ENCODE measurements around the gene KCNJ14.

DNA sequence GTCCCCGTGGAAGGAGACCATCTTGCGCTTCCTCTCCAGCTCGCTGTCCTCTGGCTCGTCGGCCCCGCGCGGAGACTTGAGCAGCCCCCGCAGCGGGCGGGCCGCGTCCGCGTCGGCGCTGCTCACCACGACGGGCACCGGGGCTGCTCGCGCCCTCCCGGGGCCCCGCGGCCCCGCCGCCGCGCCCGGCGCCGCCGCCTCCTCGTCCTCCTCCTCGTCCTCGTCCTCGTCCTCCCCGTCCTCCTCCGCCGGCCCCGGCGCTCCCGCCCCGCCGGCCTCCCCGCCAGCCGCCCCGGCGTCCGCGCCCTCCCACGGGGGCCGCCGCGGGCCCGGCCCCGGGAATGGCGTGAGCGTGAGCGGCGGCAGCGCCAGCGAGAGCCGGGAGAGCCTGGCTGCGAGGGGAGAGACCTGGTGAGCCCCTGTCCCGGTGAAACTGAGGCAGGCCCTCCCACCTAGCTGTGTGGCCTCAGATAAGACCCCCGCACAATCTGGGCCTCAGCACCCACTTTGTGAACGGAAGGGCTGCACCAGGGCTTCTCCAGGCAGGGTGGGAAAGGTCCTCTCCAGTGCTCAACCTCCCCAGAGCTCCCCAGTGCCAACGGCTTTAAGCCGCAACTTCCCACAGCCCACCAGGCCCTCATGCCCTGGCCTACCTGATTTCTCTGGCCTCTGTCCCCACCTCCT, 38.5 kb downstream of the KCNJ14 start:
- TF ChIP-seq POLR2A (IDR thresholded peaks at IDR 0.05; ENCODE audit: low read length) (peak; percentile 39), GATA1 (IDR thresholded peaks at IDR 0.05; ENCODE audit: low read depth, low read length) (no peak)
